GM12878 (cell line): ENCODE measurements around the gene HHIP. TPM values are rescaled to one million over a fixed set of nuclear protein-coding genes. Genes with fewer than 3 reads are reported as not detected.

Source experiments
- ATAC-seq: fragments of 200-7000 bp; cut with Tn5 transposase; 3 replicates; pipeline ENCODE4 v1.9.1; 2020; ENCODE audit warnings: mild to moderate bottlenecking, moderate library complexity
- BruUV-seq: library from RNA; stranded (reverse); fragments of 400-500 nt; replicated peaks from 2 replicates; lab custom pipeline; 2021; lab: Mats Ljungman, UMichigan
- CTCF ChIA-PET: fragments of 300-600 bp; sonication (Branson Sonifier 250); formaldehyde crosslinking; extraction: SDS; loops from one replicate; lab custom pipeline; 2021; ENCODE audit warnings: inconsistent platforms; lab: Yijun Ruan, JAX
- POLR2A ChIA-PET: fragments of 350-600 bp; formaldehyde crosslinking; extraction: SDS; loops from one replicate; lab custom pipeline; 2021; ENCODE audit warnings: inconsistent platforms; lab: Charles Lee
- RAD21 ChIA-PET: fragments of 300-600 bp; sonication (Branson Sonifier 250); formaldehyde crosslinking; loops from one replicate; lab custom pipeline; 2023; ENCODE audit warnings: antibody characterized with exemption; ENCODE audit not compliant: unreplicated experiment; lab: Charles Lee
- SMC1A ChIA-PET: fragments of 300-600 bp; sonication (Branson Sonifier 250); formaldehyde crosslinking; loops from one replicate; lab custom pipeline; 2023; ENCODE audit not compliant: unreplicated experiment, uncharacterized antibody; lab: Charles Lee
- DNase-seq: peaks from one replicate; pipeline ENCODE4 v3.0.0-alpha.2; 2011; ENCODE audit warnings: low read depth, low spot score
- FAIRE-seq: peaks from 3 replicates; lab custom pipeline; 2011; peaks lifted over from hg19 to GRCh38; lab: Jason Lieb, UNC
- H2AFZ ChIP-seq: 2 replicates; pipeline ENCODE4 v1.6.0; 2011; ENCODE audit warnings: low read depth, low read length, control low read depth; ENCODE audit not compliant: control insufficient read depth
- H3K27ac ChIP-seq: 2 replicates; pipeline ENCODE4 v1.5.1; 2011; ENCODE audit warnings: control low read depth; ENCODE audit not compliant: control insufficient read depth, insufficient read depth
- H3K27me3 ChIP-seq, 2 experiments: replicated peaks in 1 of 2; 2 replicates each; pipeline versions ENCODE4 v1.6.0 to v1.6.1; 2011; ENCODE audit warnings: low read length in 1 of 2; ENCODE audit not compliant: control insufficient read depth in 2 of 2, insufficient read depth in 2 of 2
- H3K36me3 ChIP-seq, 2 experiments: 2 replicates each; pipeline ENCODE4 v1.5.1; 2011; ENCODE audit warnings: low read length in 1 of 2; ENCODE audit not compliant: control insufficient read depth in 2 of 2, insufficient read depth in 2 of 2
- H3K4me1 ChIP-seq: 2 replicates; pipeline ENCODE4 v1.6.1; 2011; ENCODE audit warnings: mild to moderate bottlenecking, low read length, moderate library complexity, mixed read lengths; ENCODE audit not compliant: control insufficient read depth, insufficient read depth
- H3K4me2 ChIP-seq: 2 replicates; pipeline ENCODE4 v1.6.0; 2011; ENCODE audit warnings: control low read depth; ENCODE audit not compliant: control insufficient read depth, insufficient read depth
- H3K4me3 ChIP-seq: fragments of 200-600 bp; sonication (generic); 2 replicates; pipeline ENCODE4 v1.5.1; 2016
- H3K79me2 ChIP-seq: 2 replicates; pipeline ENCODE4 v1.6.0; 2011; ENCODE audit warnings: low read length; ENCODE audit not compliant: control insufficient read depth, insufficient read depth
- H3K9ac ChIP-seq: 2 replicates; pipeline ENCODE4 v1.8.0; 2011; ENCODE audit warnings: low read length, control low read depth, mixed read lengths; ENCODE audit not compliant: control insufficient read depth, insufficient read depth
- H3K9me3 ChIP-seq: replicated peaks from 3 replicates; pipeline ENCODE4 v1.5.1; 2011; ENCODE audit warnings: mild to moderate bottlenecking, low read length; ENCODE audit not compliant: control insufficient read depth, insufficient read depth
- H4K20me1 ChIP-seq: 2 replicates; pipeline ENCODE4 v1.6.0; 2011; ENCODE audit not compliant: control insufficient read depth, insufficient read depth
- ATF2 ChIP-seq: IDR thresholded peaks from 2 replicates; pipeline ENCODE4 v1.6.1; 2012; ENCODE audit warnings: low read length, inconsistent platforms
- EZH2 ChIP-seq: IDR thresholded peaks from 2 replicates; pipeline ENCODE4 v1.6.1; 2012; ENCODE audit warnings: low read depth, mild to moderate bottlenecking, control low read depth, inconsistent platforms, low read length, borderline replicate concordance; ENCODE audit not compliant: control insufficient read depth
- LARP7 ChIP-seq: fragments of 450-650 bp; IDR thresholded peaks from 2 replicates; pipeline ENCODE4 v1.6.1; 2017; ENCODE audit warnings: mild to moderate bottlenecking
- MTA3 ChIP-seq: IDR thresholded peaks from 2 replicates; pipeline ENCODE4 v1.6.1; 2012; ENCODE audit warnings: low read length, inconsistent platforms, borderline replicate concordance
- PAX8 ChIP-seq: fragments of 450-650 bp; IDR thresholded peaks from 2 replicates; pipeline ENCODE4 v1.6.1; 2017; ENCODE audit warnings: mild to moderate bottlenecking, moderate library complexity
- POLR2AphosphoS2 ChIP-seq: IDR thresholded peaks from 2 replicates; pipeline ENCODE4 v1.6.1; 2011; ENCODE audit warnings: low read depth, mild to moderate bottlenecking, low read length, improper control_type of control experiment, moderate library complexity
- SMC3 ChIP-seq: IDR thresholded peaks from 2 replicates; pipeline ENCODE4 v1.6.1; 2011; ENCODE audit warnings: low read length, improper control_type of control experiment, borderline replicate concordance
- ZBTB11 ChIP-seq: fragments of 450-650 bp; formaldehyde crosslinking; IDR thresholded peaks from 2 replicates; pipeline ENCODE4 v1.5.0; 2022; ENCODE audit warnings: mild to moderate bottlenecking, missing genetic modification characterization
- WGBS: methylation state at CpG from one replicate; pipeline ENCODE4 v1.1.6; 2016; ENCODE audit warnings: low lambda C conversion rate; ENCODE audit not compliant: insufficient replicate concordance, insufficient coverage; ENCODE audit errors: missing lambda C conversion rate; 5-methylcytosine and 5-hydroxymethylcytosine counted together
- in situ Hi-C: fragments of 300-500 bp; cut with MboI; formaldehyde crosslinking; loops from 9 replicates; pipeline ENCODE4 v1.14.3; 2018; ENCODE audit warnings: mixed read lengths
- intact Hi-C: fragments of 100-400 bp; cut with micrococcal nuclease; formaldehyde crosslinking; loops from one replicate; pipeline ENCODE4 v1.14.2; 2022; ENCODE audit not compliant: unreplicated experiment
- polyA plus RNA-seq, 11 experiments: library from polyadenylated mRNA; depleted of rRNA in 4 of 11; unstranded in 6 of 11; stranded (reverse) in 5 of 11; fragments of >200 nt; fragmentation: Nextera tagmentation in 4 of 11; fragmentation: Illumina TruSeq in 1 of 11; extraction: Ambion mirVana in 4 of 11; extraction: Trizol in 1 of 11; gene quantifications; 1 replicate in 1 of 11; 2 replicates in 10 of 11; pipeline versions ENCODE4 v1.2.1 to v1.2.3, GENCODE V29; 2011 to 2016; ENCODE audit warnings: inconsistent platforms in 2 of 11, missing spikeins in 2 of 11, low read depth in 1 of 11
- total RNA-seq, 4 experiments: library from RNA; depleted of rRNA in 3 of 4; stranded (reverse); fragments of >200 nt in 3 of 4; fragmentation: Illumina TruSeq in 1 of 4; extraction: Trizol in 1 of 4; gene quantifications; 2 replicates each; pipeline versions ENCODE4 v1.2.1 to v1.2.3, GENCODE V29; 2013 to 2021
- TF ChIP-seq, protein P1 (sequence below): IDR thresholded peaks from 2 replicates; pipeline ENCODE4 v1.6.1; 2012; ENCODE audit warnings: low read depth, low read length, improper control_type of control experiment

Gene HHIP
- total and polyA plus RNA-seq, 10 of the 15 experiments (the other 5 are each of a cell fraction or from before 2014, with no cell fraction given): 0.06 to 0.56 (median 0.24) TPM; not detected in 1

GRCh38 chr4:144711700-144712456 is 65.9 kb downstream of the HHIP start (continued):
- TF ChIP-seq ATF2 (no peak), EZH2 (no peak), POLR2AphosphoS2 (no peak), LARP7 (no peak), SMC3 (no peak), MTA3 (no peak), PAX8 (no peak)
- TF ChIP-seq, protein P1, sequence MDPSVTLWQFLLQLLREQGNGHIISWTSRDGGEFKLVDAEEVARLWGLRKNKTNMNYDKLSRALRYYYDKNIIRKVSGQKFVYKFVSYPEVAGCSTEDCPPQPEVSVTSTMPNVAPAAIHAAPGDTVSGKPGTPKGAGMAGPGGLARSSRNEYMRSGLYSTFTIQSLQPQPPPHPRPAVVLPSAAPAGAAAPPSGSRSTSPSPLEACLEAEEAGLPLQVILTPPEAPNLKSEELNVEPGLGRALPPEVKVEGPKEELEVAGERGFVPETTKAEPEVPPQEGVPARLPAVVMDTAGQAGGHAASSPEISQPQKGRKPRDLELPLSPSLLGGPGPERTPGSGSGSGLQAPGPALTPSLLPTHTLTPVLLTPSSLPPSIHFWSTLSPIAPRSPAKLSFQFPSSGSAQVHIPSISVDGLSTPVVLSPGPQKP: no peak

- Histone ChIP-seq H3K9me3 (no peaks in the 10 kb centered on the region), H3K36me3 (no peaks in the 10 kb centered on the region), H3K4me3 (no peak overlapping the region), H3K27ac (no peak overlapping the region), H3K79me2 (no peaks in the 10 kb centered on the region), H3K4me1 (no peaks in the 10 kb centered on the region)
- no peak for DNase-seq
- in situ Hi-C loops: no loop called here
- intact Hi-C loops: no loop called here
- ChIA-PET RAD21 (interaction anchor here (0.5 kb wide), 1 partner anchor 8 kb away, joined by 5 read pairs; no protein-coding TSS in a partner anchor), CTCF (interaction anchor here (1.1 kb wide), 1 partner anchor 350 kb away, joined by 3 read pairs; no protein-coding TSS in a partner anchor), POLR2A (no interaction called here)
- no peak for ATAC-seq
- no peak for FAIRE-seq
- no peak for TF ChIP-seq ZBTB11 (CRISPR knock-in tag)
- TF ChIP-seq, all 136 proteins: peak for 0
- BruUV-seq: no TSS peak
- Histone ChIP-seq H2AFZ (no peak overlapping the region), H3K4me2 (no peak overlapping the region), H3K9ac (no peak overlapping the region), H3K27me3 (no peaks in the 10 kb centered on the region), H4K20me1 (no peaks in the 10 kb centered on the region)
- SMC1A ChIA-PET: interaction anchor here (0.6 to 1.1 kb wide), 2 partner anchors 30 to 76 kb away, joined by 3 read pairs; no protein-coding TSS in a partner anchor
- 40% methylated on average over 3 of the region's 3 CpGs for WGBS
Observed at GRCh38 chr4:144712775-144713174, 66.8 kb downstream of the HHIP start.
